Measurements from ENCODE around the gene FOCAD.

- no peak for TF ChIP-seq POLR2AphosphoS5 (IDR thresholded peaks at IDR 0.05; ENCODE audit: borderline replicate concordance, low read depth, low read length)
- no peak for TF ChIP-seq EZH2 (IDR thresholded peaks at IDR 0.05)
- no peak for TF ChIP-seq FOXP2 (optimal IDR thresholded peaks at IDR 0.05; ENCODE audit: control extremely low read depth, extremely low read length, insufficient read depth)
Observed at GRCh38 chr9:20760246-20760891, 76.3 kb downstream of the FOCAD start.
